Measurements from ENCODE around the gene TRPC1.

GRCh38 chr3:142676151-142676550, 47.7 kb upstream of the TRPC1 start:
- no peak for TF ChIP-seq CTCF (IDR thresholded peaks at IDR 0.05; ENCODE audit: poor library complexity, severe bottlenecking)
- no peak for TF ChIP-seq EZH2 (IDR thresholded peaks at IDR 0.05; ENCODE audit: borderline replicate concordance, insufficient read depth, low read length, poor library complexity, severe bottlenecking)
- TF ChIP-seq POLR2AphosphoS5 (IDR thresholded peaks at IDR 0.05): no peak

All from neural cell (in vitro differentiated cells).